AG04450 (cell line): ENCODE results near the gene FBN2. TPM values are rescaled to one million over a fixed set of nuclear protein-coding genes. Genes with fewer than 3 reads are reported as not detected.

Experiments used
- CTCF ChIA-PET: fragments of 300-600, 350-600 bp; formaldehyde crosslinking; extraction: SDS; loops from one replicate; lab custom pipeline; 2022; ENCODE audit warnings: antibody characterized with exemption, inconsistent platforms; lab: Charles Lee
- POLR2A ChIA-PET: fragments of 350-600 bp; formaldehyde crosslinking; extraction: SDS; loops from one replicate; lab custom pipeline; 2021; ENCODE audit warnings: antibody characterized with exemption, inconsistent platforms; lab: Yijun Ruan, JAX
- DNase-seq: peaks from one replicate; pipeline ENCODE4 v3.0.0-alpha.2; 2011; ENCODE audit warnings: low read depth, low spot score
- H3K27ac ChIP-seq: one replicate; pipeline ENCODE4 v1.5.1; 2012; ENCODE audit warnings: low read depth, low read length, control low read depth
- H3K27me3 ChIP-seq: one replicate; pipeline ENCODE4 v1.6.0; 2012; ENCODE audit warnings: low read length; ENCODE audit not compliant: control insufficient read depth, insufficient read depth
- H3K4me3 ChIP-seq: 2 replicates; pipeline ENCODE4 v1.5.1; 2011; ENCODE audit warnings: mild to moderate bottlenecking, low read depth, low read length, control low read depth
- H3K9me3 ChIP-seq: 2 replicates; pipeline ENCODE4 v1.5.1; 2012; ENCODE audit warnings: low read length; ENCODE audit not compliant: control insufficient read depth, insufficient read depth
- CTCF ChIP-seq: IDR thresholded peaks from 2 replicates; pipeline ENCODE4 v1.5.1; 2011; ENCODE audit warnings: low read depth, low read length, control low read depth, inconsistent platforms
- polyA plus RNA-seq: library from polyadenylated mRNA; depleted of rRNA; stranded (reverse); fragments of >200 nt; gene quantifications from 2 replicates; pipeline ENCODE4 v1.2.3, GENCODE V29; 2011

Gene FBN2
- polyA plus RNA-seq, 1 experiment, result 46.5 TPM

GRCh38 chr5:128413356-128413755, 124.7 kb downstream of the FBN2 start:
- no peak for DNase-seq
- Histone ChIP-seq H3K27me3 (no peaks in the 10 kb centered on the region), H3K9me3 (no peaks in the 10 kb centered on the region), H3K4me3 (no peak overlapping the region), H3K27ac (no peak overlapping the region)
- no peak for TF ChIP-seq CTCF
- ChIA-PET POLR2A (no interaction called here), CTCF (no interaction called here)

- H3K27me3 ChIP-seq, result no peaks in the 10 kb centered on the region
- CTCF ChIA-PET, result no interaction called here
- POLR2A ChIA-PET, result no interaction called here
These were observed 125.7 kb downstream of the FBN2 start for GRCh38 chr5:128412145-128412930.

GRCh38 chr5:128409166-128409800, 128.8 kb downstream of the FBN2 start:
- ChIA-PET CTCF (no interaction called here), POLR2A (no interaction called here)
- no peak for DNase-seq
- H3K9me3 ChIP-seq, result no peaks in the 10 kb centered on the region
- H3K27me3 ChIP-seq, result no peaks in the 10 kb centered on the region
- no peak overlapping the region for H3K27ac ChIP-seq
- H3K4me3 ChIP-seq, result no peak overlapping the region
- TF ChIP-seq CTCF, result no peak

More at GRCh38 chr5:128412145-128412930, 125.7 kb downstream of the FBN2 start:
- Histone ChIP-seq H3K4me3 (no peak overlapping the region), H3K9me3 (no peaks in the 10 kb centered on the region), H3K27ac (no peak overlapping the region)
- no peak for DNase-seq
- no peak for TF ChIP-seq CTCF

- ChIA-PET POLR2A (no interaction called here), CTCF (no interaction called here)
- no peak overlapping the region for H3K4me3 ChIP-seq
- H3K9me3 ChIP-seq, result no peaks in the 10 kb centered on the region
- H3K27ac ChIP-seq, result no peak overlapping the region
- DNase-seq, result no peak
- H3K27me3 ChIP-seq, result no peaks in the 10 kb centered on the region
- TF ChIP-seq CTCF, result no peak
These were observed 129.4 kb downstream of the FBN2 start for GRCh38 chr5:128408622-128409021.

GRCh38 chr5:128407944-128408343, 130.1 kb downstream of the FBN2 start:
- no peaks in the 10 kb centered on the region for H3K9me3 ChIP-seq
- H3K27me3 ChIP-seq, result no peaks in the 10 kb centered on the region
- ChIA-PET CTCF (no interaction called here), POLR2A (no interaction called here)
- no peak for TF ChIP-seq CTCF
- no peak for DNase-seq
- H3K4me3 ChIP-seq, result no peak overlapping the region
- no peak overlapping the region for H3K27ac ChIP-seq
